ENCODE measurements around the gene GNAZ.

The GNAZ gene

GRCh38 chr22:23119494-23120414 is 49.4 kb downstream of the GNAZ start:
- DNase-seq (ENCODE audit: low read depth), result no peak

DNA sequence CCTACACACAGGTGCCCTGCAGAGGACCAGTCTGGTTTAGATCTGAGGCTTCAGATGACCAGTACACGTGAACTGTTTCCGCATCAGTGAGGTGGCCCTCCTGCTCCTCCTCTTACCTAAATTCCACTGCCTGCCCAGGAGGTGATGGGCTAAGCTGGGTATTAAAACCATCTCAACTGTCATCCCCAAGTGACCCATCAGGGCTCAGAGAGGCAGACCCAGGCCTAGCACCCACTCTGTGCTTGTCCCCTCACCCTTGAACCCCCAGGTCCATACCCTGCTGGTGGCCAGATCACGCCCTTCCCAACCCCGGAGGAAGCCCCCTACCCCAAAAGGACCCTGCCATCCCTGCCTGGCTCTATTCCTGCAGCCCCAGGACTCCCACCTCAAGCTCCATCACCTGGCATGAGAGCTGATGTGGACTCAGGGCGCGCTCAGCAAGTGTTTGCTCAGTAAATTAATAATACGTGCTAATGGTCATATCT is 50.1 kb downstream of the GNAZ start:
- DNase-seq (ENCODE audit: low read depth), result no peak

- DNase-seq (ENCODE audit: low read depth), result no peak
Measured at GRCh38 chr22:23121000-23121421, 50.7 kb downstream of the GNAZ start.

GRCh38 chr22:23121424-23121823 is 51.1 kb downstream of the GNAZ start:
- no peak for DNase-seq (ENCODE audit: low read depth)

DNA sequence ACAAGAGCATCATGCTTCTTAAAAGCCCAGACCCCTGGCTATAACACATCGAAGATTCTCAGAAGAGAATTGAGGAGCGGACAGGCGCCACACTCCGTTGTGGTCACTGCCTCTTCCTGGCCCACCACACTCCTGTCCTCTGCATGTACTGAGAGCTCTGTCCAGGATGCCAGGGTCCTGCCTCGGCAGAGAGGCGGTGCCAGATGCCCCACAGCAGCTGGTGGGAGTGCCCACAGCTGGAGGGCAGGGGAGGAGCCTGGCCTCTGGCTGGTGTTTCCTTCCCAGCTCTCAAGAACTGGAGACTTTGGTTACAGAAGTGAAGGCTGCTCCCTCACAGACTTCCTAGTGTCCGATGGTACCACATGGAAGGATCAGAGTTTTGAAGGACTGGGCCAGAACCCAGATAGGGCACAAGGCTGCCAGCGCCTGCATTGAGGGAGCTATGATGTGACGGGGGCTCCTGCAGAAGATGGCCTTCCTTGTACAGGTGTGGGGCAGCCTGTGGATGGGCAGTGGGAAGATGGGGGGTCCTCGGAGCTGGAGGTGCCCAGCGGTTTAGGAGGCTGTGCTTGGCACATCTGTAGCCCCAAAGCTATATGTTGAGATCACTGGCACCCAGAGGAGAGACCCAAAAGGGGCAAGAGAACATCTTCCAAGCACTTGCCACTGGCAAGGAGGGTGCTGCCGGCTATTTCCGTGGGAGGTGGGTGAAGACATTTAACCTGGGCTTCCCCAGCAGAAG is 52.1 kb downstream of the GNAZ start:
- no peak for DNase-seq (ENCODE audit: low read depth)

GRCh38 chr22:23122992-23123803 is 52.9 kb downstream of the GNAZ start:
- no peak for DNase-seq (ENCODE audit: low read depth)

DNA sequence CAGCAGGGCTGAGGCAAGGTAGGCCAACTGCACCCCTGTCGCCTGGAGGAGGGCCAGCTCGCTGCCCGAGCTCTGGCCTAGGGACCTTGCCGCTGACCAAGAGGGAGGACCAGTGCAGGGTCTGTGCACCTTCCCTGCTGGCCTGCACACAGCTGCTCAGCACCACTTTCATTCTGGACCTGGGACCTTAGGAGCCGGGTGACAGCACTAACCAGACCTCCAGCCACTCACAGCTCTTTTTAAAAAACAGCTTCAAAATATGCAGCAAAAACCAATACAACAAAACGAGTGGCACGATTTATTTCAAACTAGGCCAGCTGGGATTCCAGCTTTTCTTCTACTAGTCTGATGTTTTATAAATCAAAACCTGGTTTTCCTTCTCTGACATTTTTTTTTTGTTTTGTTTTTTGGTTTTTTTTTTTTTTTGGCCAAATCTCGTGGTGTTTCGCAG is 53.5 kb downstream of the GNAZ start:
- no peak for DNase-seq (ENCODE audit: low read depth)

DNA sequence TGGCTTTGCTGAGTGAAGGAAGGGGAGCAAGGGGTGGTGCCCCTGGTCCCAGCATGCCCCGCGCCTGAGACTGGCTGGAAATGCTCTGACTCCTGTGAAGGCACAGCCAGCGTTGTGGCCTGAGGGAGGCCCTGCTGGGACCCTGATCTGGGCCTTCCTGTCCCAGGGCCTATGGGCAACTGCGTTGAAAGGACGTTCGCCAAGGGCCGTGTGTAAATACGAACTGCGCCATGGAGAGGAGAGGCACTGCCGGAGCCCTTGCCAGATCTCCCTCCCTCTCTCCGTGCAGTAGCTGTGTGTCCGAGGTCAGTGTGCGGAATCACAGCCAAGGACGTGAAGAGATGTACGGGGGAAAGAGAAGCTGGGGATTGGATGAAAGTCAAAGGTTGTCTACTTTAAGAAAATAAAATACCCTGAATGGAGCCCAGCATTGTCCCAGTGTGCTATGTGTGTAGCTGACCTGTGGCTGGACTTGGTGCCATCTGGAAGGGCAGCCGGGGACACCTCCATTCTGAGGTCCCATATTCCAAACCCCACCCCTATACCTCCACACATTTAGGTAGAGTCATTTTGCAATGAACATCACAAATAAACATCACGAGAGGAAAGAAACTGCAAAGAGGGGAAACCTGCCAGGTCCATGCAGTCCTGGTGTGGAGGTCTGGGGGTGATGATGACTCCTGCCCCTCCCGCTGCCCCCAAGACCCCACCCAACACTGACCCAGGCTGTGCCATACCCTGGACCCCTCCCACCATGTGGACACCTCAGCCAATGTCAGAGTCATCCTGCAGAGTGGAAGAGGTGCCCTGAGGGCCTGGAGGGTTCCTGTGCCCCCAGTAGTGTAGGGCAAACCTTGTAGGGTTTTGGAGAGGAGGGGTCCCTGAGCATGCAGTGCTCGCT is 54.5 kb downstream of the GNAZ start:
- no peak for DNase-seq (ENCODE audit: low read depth)

GRCh38 chr22:23125512-23126103 is 55.3 kb downstream of the GNAZ start:
- no peak for DNase-seq (ENCODE audit: low read depth)

DNA sequence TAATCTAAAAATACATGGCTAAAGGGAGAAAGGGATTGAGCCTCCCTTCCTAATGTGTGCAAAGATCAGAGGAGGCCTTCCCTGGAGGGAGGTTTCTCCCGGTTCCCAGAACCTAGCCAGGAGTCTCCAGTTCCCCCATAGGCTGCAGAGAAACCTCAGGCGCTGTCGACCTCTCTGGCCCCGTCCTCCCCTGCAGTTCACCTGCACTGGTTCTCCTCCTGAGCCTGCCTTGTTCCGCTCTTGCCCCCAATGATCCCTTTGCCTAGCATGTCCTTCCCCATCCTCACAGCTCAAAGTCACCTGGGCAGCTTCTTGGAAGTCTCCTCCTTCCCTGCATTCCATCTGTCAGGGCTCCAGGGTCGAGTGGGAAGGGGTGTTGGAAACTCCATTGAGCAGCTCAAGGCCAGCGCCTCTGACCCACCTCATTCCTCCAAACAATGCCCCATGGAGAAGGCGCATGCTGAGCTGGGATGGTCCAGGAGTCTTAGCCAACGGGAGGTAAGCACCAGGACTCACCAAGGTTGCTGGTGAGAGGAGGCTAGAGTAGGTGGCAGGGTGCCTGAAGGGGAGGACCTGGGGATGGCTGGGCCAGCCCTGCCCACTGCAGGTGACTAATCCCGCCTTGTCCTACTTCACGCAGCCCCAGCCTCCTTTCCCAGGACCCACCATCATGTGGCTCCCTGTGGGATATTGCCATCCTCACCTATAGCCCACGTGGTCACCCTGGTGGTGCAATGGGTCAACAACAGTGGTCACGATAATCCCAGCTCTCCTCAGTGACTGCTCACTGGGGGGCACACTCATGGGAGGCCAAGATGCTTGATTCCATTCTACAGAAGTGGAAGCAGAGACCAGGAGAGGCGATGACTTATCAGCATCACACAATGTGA is 56.1 kb downstream of the GNAZ start:
- no peak for DNase-seq (ENCODE audit: low read depth)

DNA sequence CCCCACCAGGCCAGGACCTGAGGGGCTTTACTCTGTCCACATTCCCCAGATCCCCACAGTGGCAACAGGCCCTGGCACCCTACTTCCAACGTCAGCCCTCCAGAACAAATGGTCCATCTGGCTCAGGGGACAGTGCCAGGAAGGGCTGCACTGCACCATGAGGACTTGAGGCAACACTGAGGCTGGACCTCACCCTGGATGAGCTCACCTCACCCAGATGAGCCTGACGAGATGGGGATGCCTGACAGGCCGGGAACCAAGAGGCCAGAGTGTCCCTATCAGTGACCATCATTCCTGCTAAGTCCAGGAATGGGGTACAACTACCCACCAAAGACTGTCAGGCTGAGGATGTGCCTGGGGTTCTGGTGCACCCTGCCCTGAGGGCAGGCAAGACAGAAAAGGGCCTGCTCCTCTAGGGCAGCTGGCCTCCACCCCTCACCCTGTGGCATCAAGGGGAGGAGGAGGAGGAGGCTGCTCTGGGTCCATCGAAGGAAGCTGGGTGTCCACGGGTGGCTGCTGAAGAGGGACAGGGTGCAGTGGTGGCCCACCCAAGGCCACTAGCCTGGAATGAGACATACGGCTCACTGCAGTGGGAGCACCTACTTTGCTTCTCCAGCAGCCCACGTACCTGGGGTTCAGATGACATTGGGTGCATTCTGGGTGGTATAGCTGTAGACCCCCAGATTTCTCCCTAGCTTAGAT is 56.9 kb downstream of the GNAZ start:
- no peak for DNase-seq (ENCODE audit: low read depth)

- DNase-seq (ENCODE audit: low read depth), result no peak
Measured at GRCh38 chr22:23127788-23128187, 57.5 kb downstream of the GNAZ start.

- DNase-seq (ENCODE audit: low read depth), result peak; percentile 51
Measured at GRCh38 chr22:23128269-23129108, 58.2 kb downstream of the GNAZ start.

DNA sequence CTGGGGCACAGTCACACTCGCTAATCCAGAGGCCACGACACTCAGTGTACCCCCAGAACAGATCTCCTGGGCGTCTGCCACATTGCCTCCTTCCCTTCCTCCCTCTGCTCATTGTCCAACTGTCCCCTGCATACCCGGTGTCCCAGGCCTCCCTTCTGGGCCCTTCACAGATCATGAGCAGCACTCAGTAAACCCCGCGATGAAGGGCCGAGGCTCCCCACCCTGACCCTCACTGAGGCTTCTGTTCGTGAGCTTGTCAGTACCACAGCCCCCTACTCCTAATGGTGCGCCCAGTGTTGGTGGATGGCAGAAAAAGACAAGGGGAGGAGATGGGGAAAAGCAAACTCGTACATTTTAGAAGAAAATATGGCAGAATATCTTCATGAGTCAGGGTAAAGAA is 58.8 kb downstream of the GNAZ start:
- no peak for DNase-seq (ENCODE audit: low read depth)

GRCh38 chr22:23130697-23131096 is 60.4 kb downstream of the GNAZ start:
- DNase-seq (ENCODE audit: low read depth), result no peak

GRCh38 chr22:23131931-23132330 is 61.6 kb downstream of the GNAZ start:
- DNase-seq (ENCODE audit: low read depth), result no peak

DNA sequence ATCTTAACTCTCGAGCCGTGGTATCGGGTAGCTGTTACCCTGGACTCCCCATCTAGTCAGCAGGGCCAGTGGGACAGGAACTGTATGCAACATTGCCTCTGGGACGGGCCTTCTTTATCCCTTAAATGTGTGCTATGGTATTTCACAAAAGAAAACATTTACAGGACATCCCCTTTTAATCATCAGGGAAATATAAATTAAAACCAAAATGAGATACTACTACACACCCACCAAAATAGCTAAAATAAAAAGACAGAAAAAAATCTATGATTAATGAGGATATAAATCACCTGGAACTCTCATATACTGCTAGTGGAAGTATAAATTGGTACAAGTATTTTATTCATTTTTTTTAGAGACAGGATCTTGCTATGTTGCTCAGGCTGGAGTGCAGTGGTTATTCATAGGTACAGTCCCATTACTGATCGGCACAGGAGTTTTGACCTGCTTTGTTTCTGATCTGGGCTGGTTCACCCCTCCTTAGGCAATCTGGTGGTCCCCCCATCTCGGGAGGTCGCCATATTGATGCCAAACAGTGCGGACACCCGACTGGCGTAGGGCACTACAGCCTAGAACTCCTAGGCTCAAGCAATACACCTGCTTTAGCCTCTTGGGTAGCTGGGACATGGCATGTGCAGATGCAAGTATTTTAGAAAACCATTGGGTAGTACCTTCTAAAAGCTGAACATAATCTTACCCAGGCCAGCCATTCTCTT is 62.2 kb downstream of the GNAZ start:
- DNase-seq (ENCODE audit: low read depth), result no peak

Data from non-pigmented ciliary epithelial cell (primary cell).